Stimulated activated CD8-positive, alpha-beta memory T cell treated with anti-CD3 and anti-CD28 coated beads, Interleukin-4, amount 100 ng/mL, for 4 hours (primary cell): Measurements from ENCODE around the gene OGT.
"Not testable (repeated sequence)": the region's sequence is repeated elsewhere in the genome, so short reads cannot be mapped to it uniquely, and the experiment has no call there.

Source experiments
- DNase-seq, 2 donors: peaks; one replicate each; pipeline ENCODE4 v3.0.0-alpha.2; 2020; ENCODE audit warnings: low read depth in 2 of 2, low spot score in 1 of 2

Gene OGT

GRCh38 chrX:71532753-71533425 lies at the start of gene OGT:
Gene OGT (plus strand): TSS chrX:71533104. CDS start chrX:71533300, 196 bp downstream.
- peak; percentile 85 to 87 for DNase-seq

- DNase-seq = no peak
Measured at GRCh38 chrX:71487814-71488213, 45.1 kb upstream of the OGT start.

- no peak for DNase-seq
Measured at GRCh38 chrX:71489540-71489939, 43.4 kb upstream of the OGT start.

- DNase-seq = peak; percentile 2 to 25
Measured at GRCh38 chrX:71492231-71493065, 40.5 kb upstream of the OGT start.

DNA sequence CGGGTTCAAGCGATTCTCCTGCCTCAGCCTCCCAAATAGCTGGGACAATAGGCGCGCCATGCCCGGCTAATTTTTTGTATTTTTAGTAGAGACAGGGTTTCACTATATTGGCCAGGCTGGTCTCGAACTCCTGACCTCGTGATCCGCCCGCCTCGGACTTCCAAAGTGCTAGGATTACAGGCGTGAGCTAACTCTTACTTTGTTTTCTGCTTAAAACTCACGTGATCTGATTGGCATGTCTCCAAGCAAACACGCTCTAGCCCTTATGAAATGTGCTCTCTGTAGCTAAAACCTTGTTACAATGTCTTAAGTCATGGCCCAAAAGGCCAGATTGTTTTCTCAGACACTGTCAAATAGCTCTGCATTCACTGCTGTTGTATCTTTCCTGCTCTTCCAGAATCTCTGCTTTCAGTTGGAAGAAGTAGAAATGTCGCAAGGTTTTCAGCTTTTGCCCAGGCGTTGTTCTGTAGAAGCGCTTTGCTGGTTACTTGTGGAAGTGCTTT lies 39.7 kb upstream of the OGT start:
- DNase-seq = no peak

DNA sequence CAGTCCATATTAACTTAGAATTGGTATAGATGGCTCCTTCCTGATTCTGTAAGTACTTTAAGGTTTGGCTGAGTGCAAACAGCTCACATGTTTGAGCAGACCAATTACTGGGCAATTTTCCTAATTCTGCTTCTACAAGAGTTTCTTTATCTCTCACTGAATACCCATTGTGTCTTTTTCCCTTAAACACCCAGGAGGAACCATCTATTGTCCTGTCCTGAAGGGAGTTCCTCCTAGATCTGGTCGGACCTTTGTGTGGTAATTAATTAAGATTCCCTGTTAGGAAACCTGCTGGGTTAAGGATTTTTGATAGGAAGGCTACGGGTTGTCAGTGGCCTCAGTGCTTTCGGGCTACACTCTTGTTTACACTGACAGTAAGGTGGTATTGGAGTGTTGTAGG lies 36.9 kb upstream of the OGT start:
- not testable (repeated sequence) for DNase-seq

GRCh38 chrX:71496476-71496875 lies 36.4 kb upstream of the OGT start:
- DNase-seq = no peak

GRCh38 chrX:71502080-71502479 lies 30.8 kb upstream of the OGT start:
- not testable (repeated sequence) for DNase-seq

- DNase-seq = no peak
Measured at GRCh38 chrX:71504346-71504745, 28.6 kb upstream of the OGT start.

DNA sequence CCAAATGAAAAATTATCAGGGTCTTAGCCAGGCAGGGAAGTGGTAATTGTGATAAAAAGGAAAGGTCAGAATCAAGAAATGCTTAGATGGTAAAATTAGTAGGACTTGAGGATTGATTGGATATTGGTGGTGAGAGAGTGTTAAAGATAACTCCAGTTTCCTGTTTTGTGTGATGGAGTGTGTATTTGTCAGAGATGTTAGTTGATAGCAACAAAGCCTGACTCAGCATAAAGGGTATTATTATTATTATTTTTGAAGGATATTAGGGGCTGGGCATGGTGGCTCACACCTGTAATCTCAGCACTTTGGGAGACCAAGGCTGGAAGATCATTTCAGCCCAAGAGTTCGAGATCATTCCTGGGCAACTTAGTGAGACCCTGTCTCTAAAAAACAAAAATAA lies 23.6 kb upstream of the OGT start:
- no peak for DNase-seq

DNA sequence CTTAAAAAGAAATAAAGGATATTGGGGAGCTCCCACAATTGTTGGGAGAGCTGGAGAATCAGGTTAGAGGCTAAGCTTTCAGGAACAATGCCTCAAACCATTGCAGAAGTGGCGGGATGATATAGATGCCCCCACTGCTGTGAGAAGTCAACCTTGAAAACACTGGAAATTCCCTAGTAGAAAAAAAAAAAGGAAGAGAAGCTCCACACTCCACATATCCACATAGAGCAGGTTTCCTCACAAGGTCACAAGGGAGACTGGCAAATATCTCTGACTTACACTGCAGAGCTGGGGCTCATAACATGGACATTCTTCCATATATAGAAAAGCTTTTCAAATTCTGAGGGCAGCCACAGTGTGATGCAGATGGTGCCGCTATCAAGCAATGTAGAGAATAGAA lies 22.7 kb upstream of the OGT start:
- DNase-seq = no peak

DNA sequence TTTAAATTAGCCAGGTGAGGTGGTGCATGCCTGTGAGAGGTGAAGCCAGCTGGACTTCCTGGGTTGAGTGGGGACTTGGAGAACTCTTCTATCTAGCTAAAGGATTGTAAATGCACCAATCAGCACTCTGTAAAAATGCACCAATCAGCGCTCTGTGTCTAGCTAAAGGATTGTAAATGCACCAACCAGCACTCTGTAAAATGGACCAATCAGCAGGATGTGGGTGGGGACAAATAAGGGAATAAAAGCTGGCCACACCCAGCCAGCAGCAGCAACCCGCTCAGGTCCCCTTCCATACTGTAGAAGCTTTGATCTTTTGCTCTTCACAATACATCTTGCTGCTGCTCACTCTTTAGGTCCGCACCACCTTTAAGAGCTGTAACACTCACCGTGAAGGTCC lies 19.2 kb upstream of the OGT start:
- DNase-seq = not testable (repeated sequence)

- DNase-seq = no peak
Measured at GRCh38 chrX:71514367-71515037, 18.4 kb upstream of the OGT start.

GRCh38 chrX:71515038-71515396 lies 17.9 kb upstream of the OGT start:
- no peak for DNase-seq

GRCh38 chrX:71525316-71525715 lies 7.6 kb upstream of the OGT start:
- no peak for DNase-seq

- peak in 1 of 2 donors; percentile 38 for DNase-seq
Measured at GRCh38 chrX:71532078-71532752, 689 bp upstream of the OGT start.

DNA sequence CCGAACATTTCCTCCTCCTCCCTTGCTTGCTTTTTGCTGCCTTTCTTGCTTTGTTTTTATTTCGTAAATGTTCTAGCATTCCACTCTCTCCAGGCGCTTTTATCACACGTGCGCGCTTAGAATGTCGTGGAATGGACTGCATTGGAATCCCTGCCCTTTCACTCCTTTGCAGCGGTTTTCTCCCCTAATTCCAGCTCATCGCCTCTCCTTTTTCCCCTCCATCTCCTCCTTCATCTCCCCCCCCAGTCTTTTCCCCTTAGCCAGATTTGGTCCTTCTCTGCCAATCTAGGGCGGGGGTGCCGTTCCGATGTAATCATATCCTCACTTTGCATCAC lies 579 bp downstream of the OGT start:
- DNase-seq = no peak

GRCh38 chrX:71533851-71534561 lies 1.1 kb downstream of the OGT start:
- peak in 1 of 2 donors; percentile 29 for DNase-seq

- no peak for DNase-seq
Measured at GRCh38 chrX:71534773-71535544, 2.1 kb downstream of the OGT start.

- no peak for DNase-seq
Measured at GRCh38 chrX:71536285-71536684, 3.4 kb downstream of the OGT start.
